ENCODE results near the gene HTR4.
"Not testable (repeated sequence)": the region's sequence is repeated elsewhere in the genome, so short reads cannot be mapped to it uniquely, and the experiment has no call there.

Gene HTR4

DNA sequence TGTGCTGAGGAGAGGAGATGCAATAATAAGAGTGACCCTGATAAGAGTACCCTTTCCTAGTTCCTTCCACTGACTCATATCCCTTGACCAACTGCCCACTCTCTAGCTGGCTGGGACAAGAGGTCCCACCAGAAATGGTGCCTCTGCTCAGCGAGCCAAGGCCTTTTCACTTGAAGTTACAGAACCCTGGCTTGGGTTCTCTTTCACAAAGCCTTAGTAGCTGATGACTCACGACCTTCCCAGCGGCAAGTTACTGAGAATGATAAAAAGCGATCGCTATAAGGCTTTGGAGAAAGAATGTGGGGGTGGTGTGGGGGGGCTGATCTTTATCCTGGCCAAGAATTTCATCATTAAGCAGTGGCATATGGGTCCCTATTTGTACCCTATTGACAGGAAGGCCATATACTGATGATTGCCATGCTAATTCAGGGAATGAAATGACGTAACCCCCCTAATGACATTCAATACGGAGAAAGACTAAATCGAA is 180.3 kb downstream of the HTR4 start:
- no peak for DNase-seq (ENCODE audit: low spot score)

DNA sequence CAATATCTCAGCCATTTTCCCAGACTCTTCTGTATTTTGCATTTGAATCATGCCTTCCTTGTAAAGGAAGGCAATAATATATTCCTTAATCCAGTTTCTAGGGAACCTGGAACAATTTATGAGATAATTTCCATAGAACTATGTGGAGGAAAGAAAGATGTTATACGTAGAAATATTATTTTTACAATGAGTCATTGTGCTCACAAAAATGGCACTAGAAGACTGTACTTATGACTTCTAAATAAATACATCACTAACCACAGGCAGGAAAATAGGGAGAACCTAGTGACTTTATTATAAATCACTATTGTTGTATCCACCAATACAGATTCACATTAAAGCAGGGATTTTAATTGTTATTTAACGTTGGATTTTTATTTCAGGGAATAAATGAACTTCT is 182.9 kb downstream of the HTR4 start:
- no peak for DNase-seq (ENCODE audit: low spot score)

DNA sequence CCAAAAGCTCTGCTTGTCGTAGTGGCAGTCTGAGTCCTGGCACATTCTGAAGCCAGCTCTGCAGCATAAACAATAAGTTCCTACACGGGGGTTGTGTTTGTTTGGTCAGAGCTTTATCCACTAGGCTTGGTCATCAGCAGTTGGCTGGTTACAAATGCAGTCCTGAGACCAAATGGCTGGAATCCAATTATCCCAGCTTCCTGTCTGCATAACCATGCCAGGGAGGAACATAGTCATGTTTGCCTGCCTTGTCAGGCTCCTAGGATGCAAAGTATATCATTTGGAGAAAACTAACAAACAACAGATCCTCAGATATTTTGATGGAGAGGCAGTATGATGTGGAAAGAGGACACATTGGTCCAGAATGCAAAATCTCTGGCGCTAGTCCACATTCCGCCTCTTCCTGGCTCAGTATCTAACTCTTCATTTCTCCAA is 184.8 kb downstream of the HTR4 start:
- DNase-seq (ENCODE audit: low spot score): peak; percentile 81

DNA sequence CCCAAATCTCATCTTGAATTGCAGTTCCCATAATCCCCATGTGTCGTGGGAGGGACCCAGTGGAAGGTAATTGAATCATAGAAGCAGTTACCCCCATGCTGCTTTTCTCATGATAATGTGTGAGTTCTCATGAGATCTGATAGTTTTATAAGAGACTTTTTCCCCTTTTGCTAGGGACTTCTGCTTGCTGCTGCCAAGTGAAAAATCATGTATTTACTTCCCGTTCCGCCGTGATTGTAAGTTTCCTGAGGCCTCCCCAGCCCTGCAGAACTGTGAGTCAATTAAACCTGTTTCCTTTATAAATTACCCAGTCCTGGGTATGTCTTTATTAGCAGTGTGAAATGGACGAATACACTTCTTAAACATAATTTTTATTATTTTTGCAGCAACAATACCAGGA is 185.6 kb downstream of the HTR4 start:
- DNase-seq (ENCODE audit: low spot score): not testable (repeated sequence)

DNA sequence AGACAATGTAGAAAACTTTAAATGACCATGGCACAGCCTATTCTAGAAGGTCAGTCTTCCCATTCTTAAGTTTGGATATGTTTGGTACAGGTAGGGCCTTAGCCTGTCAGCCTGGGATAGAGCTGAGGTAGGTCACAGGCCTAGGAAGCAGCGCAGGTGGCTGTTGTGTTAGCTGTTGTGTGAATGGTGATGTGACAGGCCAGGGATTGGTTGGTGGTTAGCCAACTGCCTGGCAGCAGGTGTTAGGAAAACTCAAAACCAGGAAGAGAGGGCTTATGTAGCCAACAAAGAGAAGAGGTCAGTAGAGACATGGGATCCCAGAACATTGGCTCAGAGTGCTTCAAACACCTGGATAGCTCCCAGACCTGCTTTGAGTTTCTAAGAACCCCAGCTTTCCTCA is 186.4 kb downstream of the HTR4 start:
- no peak for DNase-seq (ENCODE audit: low spot score)

DNA sequence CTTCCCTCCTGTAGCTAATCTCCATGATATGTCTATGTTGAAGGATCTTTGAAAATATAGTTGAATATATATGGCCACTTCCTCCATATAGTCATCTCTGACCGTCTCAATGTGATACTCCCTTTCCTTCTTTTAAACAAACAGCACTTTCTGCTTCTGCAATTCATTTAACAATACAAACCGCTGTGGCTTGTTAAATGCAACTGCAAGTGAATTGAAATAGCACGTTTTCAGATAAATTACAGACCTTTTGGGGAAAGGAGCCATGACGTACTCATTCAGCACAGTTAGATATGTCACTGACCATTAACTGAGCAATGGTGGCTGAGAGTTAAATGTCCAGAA is 188.1 kb downstream of the HTR4 start:
- no peak for DNase-seq (ENCODE audit: low spot score)

DNA sequence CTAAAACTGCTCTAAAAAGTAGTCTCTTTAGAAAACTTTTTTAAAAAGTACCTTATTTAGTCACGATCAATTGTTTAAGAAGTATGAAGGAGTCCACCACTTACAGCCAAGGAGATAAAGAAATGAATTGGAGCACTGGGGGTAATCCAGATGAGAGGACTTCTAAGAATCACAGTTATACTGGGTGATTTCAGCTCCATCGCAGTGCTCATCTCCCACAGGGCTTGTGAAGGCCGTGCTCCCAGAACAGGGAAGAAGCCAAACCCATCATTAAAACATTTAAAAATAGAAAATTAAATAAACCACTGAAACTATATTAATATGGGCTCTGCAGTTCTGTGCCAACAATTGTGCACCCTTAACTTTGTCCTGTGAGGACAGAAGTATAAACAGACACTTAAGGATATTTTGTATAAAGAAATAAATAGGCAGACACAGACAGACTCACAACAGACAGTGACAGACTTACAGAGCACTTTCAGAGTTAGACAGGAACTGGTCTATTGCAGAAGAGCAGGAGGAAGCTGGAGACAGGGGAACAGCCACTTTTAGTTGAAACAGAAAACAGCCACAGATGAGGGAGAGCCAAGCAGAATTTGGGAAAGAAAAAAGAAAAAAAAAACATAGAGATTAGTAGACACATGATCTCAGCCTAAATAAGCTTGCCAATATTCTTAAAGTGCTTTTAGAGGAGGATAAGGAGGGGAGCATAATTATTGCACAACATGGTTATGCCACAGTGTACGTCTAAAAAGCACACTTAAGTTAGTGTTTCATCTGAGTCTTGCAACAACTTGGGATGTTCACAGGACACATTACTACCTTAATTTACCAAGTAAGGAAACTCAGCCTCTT is 188.7 kb downstream of the HTR4 start:
- DNase-seq (ENCODE audit: low spot score): no peak

DNA sequence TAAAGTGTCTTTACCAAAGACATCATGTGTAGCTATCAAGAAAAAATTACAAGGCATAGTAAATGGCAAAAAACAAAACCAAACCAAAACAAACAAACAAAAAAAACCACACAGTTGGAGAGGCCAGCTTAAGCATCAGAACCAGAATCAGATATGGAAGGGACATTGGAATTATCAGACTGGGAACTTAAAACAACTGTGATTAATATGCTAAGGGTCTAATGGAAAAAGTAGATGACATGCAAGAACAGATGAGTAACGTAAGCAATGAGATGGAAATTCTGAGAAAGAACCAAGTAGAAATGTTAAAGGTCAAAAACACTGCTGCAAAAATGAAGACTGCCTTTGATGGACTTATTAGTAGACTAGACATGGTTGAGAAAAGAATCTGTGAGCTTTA is 194.7 kb downstream of the HTR4 start:
- no peak for DNase-seq (ENCODE audit: low spot score)

DNA sequence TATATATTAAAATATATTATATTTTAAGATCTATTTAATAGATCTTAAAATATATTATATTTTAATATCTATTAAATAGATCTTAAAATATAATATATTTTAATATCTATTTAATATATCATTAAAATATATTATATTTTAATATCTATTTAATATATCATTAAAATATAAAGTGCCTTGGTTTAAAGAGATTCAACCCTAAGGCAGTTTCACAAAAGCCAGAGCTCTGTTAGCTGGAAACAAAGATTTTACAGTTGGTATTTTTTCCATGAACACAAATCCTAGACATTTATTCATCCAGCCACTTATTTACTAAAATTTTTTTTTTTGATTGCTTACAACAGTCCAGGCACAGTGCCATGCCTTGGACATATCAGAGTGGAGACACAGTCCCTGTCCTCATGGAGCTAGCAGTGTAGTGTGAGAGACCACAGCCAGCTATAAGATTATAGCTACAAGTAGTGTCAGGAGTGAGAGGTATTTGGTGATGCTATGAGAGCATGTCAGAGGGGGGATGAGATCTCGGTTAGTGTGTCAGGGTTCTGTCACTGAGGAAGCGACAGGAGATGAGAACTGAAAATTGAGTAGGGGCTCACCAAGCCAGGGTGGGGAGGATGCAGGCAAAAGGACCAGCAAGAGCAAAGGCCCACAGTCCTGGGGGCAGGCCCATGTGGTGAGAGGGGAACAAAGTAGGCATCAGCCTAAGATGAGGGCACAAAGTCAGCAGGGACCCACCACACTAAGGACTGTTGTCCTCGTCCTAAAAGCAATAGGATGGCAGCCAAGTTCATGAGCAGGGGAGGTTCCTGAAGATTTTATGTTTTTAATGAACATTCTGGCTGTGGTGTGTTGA is 196.1 kb downstream of the HTR4 start:
- DNase-seq (ENCODE audit: low spot score): no peak

DNA sequence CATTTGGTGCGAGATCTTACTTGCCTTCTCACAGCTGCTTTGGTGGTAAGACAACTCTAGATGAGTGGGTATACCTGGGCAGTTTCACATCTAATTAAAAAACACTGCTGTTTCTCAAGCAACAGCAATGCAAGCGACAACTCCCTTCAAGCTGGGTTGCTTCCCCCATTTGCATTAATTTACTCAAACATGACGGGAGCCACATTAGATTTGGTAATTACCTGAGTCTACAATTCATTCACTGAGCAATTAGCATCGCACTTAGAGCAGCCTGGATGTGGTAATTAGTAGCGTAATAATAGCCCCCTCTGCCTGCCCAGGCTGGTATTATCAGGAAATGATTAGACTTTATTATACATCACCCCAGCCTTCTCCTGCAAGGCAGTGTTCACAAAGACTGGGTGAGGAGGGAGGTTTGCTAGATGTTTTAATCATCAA is 197.1 kb downstream of the HTR4 start:
- DNase-seq (ENCODE audit: low spot score): no peak

DNA sequence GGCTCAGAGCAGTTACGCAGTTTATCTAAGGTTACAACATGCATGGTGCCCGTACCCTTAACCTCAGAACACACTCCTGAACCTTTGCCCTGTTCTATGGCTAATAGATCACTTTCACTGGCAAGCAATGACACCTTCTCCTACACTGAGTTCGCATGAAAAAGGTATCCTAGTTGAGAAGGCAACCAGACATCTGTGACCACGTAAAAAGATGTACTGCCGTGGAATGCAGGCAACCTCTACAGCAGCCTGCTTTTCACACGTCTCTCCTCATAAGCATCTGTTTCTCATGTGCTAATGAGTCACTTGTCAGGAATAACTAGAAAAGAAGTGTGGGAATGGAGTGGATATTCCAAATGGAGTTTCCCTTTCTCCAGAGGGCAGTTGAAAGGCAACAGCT is 199.1 kb downstream of the HTR4 start:
- no peak for DNase-seq (ENCODE audit: low spot score)

DNA sequence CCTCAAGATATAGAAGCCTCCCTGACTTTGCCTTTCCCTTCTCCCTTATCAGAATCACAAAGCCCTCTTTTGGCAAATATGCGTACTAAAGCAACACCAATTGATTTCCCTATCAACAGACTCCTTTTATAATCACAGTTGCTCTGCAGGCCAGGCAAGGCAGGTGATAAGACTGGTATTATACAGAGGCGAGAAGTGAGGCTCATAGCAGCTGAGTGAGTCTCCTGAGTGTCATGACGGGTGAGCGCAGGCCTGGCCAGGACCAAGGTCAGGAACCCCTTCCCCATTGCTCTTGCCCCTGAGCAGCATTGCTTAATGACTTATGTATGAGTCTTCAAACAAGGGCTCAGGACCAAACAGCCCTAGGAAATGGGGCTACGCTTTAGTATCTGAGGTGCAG is 199.8 kb downstream of the HTR4 start:
- no peak for DNase-seq (ENCODE audit: low spot score)

DNA sequence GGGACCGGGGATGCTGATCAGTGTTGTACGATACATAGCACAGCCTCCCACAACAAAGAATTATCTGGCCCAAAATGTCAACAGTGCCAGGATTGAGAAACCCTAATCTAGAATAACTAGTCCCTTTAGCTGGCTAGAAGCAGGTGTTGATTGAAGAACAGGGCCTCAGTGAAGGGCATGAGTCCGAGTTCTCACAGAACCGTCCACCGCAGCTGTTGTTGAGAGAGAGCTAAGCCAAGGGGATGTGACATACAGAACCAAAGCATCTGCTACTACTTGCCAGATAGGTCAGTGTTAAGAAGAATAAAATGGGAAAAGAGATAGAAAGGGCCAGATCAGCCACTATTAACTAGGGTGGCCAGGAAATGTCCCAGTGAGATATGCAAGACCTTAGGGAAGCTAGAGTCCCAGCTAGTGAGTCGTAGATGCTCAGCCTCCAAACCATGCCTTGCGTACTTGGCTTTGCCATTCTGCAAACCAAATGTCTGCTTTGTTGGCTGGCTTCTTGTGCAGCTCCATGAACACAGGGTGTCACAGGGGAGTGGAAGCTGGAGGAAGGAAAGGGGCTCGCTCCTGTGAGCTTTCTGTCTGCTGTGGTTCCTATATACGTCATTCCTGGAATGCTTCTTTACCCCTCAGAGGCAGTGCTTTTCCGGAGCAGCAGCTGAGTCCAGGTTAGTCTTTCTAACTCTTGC is 201.7 kb downstream of the HTR4 start:
- DNase-seq (ENCODE audit: low spot score): no peak

DNA sequence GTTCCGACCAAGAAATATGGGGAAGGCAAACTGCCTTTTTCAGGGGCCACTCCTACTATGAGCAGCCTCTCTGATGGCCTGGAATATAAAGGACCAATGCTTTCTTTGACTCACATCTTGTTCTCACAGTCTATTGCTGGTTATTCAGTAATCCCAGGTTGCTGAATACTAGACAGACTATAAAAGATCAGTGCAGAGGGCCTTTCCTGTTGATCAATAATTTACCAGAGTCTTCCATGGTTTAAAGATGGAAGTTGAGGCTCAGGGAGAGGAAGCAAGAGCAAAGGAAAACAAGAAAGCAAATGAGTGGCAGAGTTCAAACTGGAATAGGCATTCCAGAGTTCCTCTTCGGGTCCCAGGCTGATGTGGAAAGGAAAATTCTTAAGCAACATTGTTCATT is 207.7 kb downstream of the HTR4 start:
- DNase-seq (ENCODE audit: low spot score): no peak

DNA sequence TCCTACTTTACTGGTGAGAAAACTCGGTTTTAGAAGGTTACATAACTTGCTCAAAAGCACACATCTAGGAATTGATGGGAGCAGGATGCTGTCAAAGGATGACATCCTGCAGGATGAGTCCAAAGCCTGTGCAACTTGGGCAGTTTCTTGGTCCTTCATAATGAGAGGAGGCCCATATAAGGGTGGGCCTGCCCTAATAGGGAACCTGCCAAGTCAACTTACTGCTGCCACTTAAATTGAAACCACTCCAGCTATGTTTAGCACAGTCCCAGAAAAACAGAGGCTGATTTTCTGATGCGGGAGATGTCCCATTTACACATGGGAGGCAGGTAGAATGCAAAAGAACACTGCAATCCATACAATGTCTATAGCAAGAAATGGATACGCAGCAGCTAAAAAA is 208.7 kb downstream of the HTR4 start:
- DNase-seq (ENCODE audit: low spot score): no peak

DNA sequence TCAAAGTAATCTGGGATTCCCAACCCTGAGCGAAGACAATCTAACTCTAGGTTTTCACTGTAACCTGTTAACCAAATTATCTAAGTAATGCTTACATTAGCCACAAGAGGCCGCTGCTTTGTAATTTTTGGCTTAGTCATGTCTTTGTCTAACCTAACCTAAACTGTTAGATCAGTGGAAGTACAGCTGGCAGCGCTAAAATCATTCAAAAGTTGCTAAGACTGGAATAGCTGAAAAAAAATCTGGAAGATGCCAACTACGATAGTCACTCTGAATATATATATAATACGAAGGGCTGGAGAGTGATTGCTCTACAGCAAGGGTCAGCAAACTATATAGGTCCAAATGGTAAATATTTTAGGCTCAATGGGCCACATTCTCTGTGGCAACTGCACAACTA is 210.3 kb downstream of the HTR4 start:
- peak; percentile 74 for DNase-seq (ENCODE audit: low spot score)

DNA sequence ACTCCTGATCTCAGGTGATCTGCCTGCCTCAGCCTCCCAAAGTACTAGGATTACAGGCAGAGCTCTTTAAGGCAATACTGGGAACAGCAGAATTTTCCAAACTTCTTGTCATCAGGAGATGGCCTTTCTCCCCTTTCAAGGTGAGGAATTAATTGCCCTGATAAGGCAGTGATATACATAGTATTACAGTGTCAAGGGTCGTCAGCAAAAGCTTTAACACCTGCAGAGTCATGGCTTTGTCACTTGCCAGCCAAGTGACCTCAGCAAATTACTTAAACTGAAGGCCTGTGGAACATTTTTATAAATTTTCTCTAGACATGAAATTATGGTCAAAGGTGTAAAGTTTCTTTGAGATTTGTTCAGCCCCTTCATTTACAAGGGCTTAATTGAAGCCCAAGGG is 211.1 kb downstream of the HTR4 start:
- DNase-seq (ENCODE audit: low spot score): no peak

DNA sequence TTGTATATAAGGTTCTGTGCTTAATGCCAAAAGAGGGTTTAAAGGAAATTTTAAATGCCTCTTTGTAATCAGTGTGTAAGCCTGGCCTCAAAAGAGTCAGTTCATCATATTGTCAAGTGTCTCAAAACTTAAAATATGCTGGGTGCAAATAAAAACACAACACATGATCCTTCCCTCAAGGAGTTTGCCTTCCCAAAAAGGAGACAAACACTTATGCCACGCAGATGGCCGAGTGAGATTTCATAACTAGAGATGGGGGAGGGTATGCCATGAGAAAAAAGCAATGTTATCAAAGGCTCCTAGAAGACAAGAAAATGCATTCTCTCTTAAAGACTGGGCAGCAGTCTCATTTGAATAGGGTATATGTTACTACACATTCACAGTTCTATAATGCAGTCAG is 215.4 kb downstream of the HTR4 start:
- no peak for DNase-seq (ENCODE audit: low spot score)

DNA sequence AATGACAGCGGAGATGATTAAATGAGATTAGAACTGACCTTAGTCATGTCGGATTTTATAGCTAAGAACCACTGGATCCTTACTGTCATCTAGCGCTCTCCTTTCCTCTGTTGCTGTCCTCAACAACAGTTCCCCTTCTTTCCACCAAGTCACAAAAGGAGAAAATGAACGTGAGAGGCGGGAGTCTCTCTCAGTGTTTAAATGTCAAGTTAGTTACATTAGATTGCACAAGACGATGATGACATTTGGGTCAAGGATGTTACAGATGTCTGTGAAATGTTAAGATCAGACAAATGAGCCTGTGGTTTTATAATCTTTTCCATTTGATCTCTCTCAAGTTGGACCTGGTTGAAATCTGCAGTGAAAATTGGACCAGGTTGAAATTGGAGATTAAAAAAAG is 217.1 kb downstream of the HTR4 start:
- DNase-seq (ENCODE audit: low spot score): no peak

DNA sequence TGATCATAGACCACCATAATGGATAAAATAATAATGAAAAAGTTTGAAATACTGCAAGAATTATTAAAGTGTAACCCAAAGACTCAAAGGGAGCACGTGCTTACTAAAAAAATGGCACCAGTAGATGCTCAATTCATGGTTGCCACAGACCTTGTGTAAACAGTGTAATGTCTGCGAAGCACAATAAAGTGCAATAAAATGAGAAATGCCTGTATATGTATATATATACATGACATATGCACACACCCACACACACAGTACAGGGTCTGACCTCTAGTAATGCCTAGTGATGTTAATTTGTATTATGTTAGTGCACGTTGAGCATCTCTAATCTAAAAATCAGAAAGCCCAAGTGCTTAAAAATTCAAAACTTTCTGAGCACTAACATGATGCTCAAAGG is 218.3 kb downstream of the HTR4 start:
- no peak for DNase-seq (ENCODE audit: low spot score)

DNA sequence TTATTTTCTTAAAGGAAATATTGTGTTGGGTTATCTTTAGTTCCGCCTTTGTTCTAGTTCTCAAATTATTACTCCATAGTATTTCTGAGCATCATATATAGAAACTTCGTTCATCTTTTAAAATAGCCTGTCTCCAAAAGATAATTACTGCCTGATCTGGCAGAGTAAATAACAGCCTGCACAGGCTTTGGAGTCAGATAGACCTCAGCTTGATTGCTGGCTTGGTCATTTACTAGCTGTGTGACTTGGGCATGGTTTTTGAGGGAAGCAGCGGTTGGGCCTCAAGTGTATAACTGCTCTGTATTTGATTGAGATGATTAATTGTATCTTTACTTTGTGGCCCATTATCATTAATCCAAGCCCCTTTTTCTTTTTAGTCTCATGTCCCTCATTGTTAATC is 220.5 kb downstream of the HTR4 start:
- no peak for DNase-seq (ENCODE audit: low spot score)

Data from Ammon's horn (tissue), 1 donor.